GM19043 (cell line): ENCODE results near the gene SNAPC4.

Experiments
- ATAC-seq: cut with Tn5 transposase; IDR thresholded peaks from one replicate; pipeline ENCODE4 v1.9.1; 2021; ENCODE audit warnings: low read depth; ENCODE audit not compliant: unreplicated experiment

The SNAPC4 gene

GRCh38 chr9:136373300-136374182 is 26.4 kb downstream of the SNAPC4 start, which contains the start of gene CARD9:
CARD9 (minus strand) TSS chr9:136373669; CDS start chr9:136372078, 1,591 bp downstream.
- peak; percentile 55 for ATAC-seq

GRCh38 chr9:136372561-136373299 is 27.2 kb downstream of the SNAPC4 start:
- ATAC-seq, result no peak

- ATAC-seq, result no peak
Measured at GRCh38 chr9:136372006-136372405, 28.0 kb downstream of the SNAPC4 start.

GRCh38 chr9:136371533-136371880 is 28.5 kb downstream of the SNAPC4 start:
- ATAC-seq, result no peak

GRCh38 chr9:136370687-136371532 is 29.1 kb downstream of the SNAPC4 start:
- ATAC-seq, result no peak

- no peak for ATAC-seq
Measured at GRCh38 chr9:136370037-136370436, 29.9 kb downstream of the SNAPC4 start.

- no peak for ATAC-seq
Measured at GRCh38 chr9:136368190-136368589, 31.8 kb downstream of the SNAPC4 start.

GRCh38 chr9:136367296-136368145 is 32.4 kb downstream of the SNAPC4 start:
- no peak for ATAC-seq

- ATAC-seq, result no peak
Measured at GRCh38 chr9:136366826-136367225, 33.1 kb downstream of the SNAPC4 start.

- ATAC-seq, result no peak
Measured at GRCh38 chr9:136365775-136366222, 34.2 kb downstream of the SNAPC4 start.

- ATAC-seq, result no peak
Measured at GRCh38 chr9:136364942-136365774, 34.8 kb downstream of the SNAPC4 start.

GRCh38 chr9:136363949-136364748 is 35.8 kb downstream of the SNAPC4 start:
- no peak for ATAC-seq

- ATAC-seq, result peak; percentile 79
Measured at GRCh38 chr9:136363106-136363948, 36.6 kb downstream of the SNAPC4 start, which contains the start of gene DNLZ. DNLZ (minus strand) TSS chr9:136363744; CDS start chr9:136363714, 30 bp downstream.

- no peak for ATAC-seq
Measured at GRCh38 chr9:136362450-136362784, 37.6 kb downstream of the SNAPC4 start.

- ATAC-seq, result no peak
Measured at GRCh38 chr9:136361754-136362449, 38.1 kb downstream of the SNAPC4 start.

- no peak for ATAC-seq
Measured at GRCh38 chr9:136361047-136361753, 38.8 kb downstream of the SNAPC4 start.
